ENCODE data around the gene GLI3. TPM values are rescaled to one million over a fixed set of nuclear protein-coding genes. Genes with fewer than 3 reads are reported as not detected.

Gene GLI3
- 3.6 and 9.6 TPM in 2 replicates for total RNA-seq

GRCh38 chr7:42236976-42237810 is at the start of gene GLI3:
GLI3 (minus strand) TSS chr7:42237209; CDS start chr7:42223253, 13,956 bp downstream.

All from mesangial cell (primary cell).